Astrocyte (in vitro differentiated cells and primary cell): ENCODE results near the gene DLGAP1. TPM values are rescaled to one million over a fixed set of nuclear protein-coding genes. Genes with fewer than 3 reads are reported as not detected.

Source experiments
- DNase-seq: peaks from one replicate; pipeline ENCODE4 v3.0.0-alpha.2; 2010; ENCODE audit warnings: low read depth
- FAIRE-seq: peaks from 2 replicates; lab custom pipeline; 2011; peaks lifted over from hg19 to GRCh38; lab: Jason Lieb, UNC
- H2AFZ ChIP-seq: 2 replicates; pipeline ENCODE4 v1.6.0; 2012; ENCODE audit warnings: low read depth, low read length, inconsistent platforms
- H3K27ac ChIP-seq: 2 replicates; pipeline ENCODE4 v1.5.1; 2011; ENCODE audit warnings: low read depth, low read length, inconsistent platforms
- H3K27me3 ChIP-seq: 2 replicates; pipeline ENCODE4 v1.6.0; 2011; ENCODE audit warnings: low read length, inconsistent platforms; ENCODE audit not compliant: insufficient read depth
- H3K36me3 ChIP-seq: 2 replicates; pipeline ENCODE4 v1.5.1; 2011; ENCODE audit warnings: low read length, inconsistent platforms; ENCODE audit not compliant: insufficient read depth
- H3K4me1 ChIP-seq: 2 replicates; pipeline ENCODE4 v1.5.1; 2011; ENCODE audit warnings: low read length, inconsistent platforms; ENCODE audit not compliant: insufficient read depth
- H3K4me2 ChIP-seq: 2 replicates; pipeline ENCODE4 v1.6.0; 2012; ENCODE audit warnings: low read length, inconsistent platforms
- H3K4me3 ChIP-seq: 2 replicates; pipeline ENCODE4 v1.5.1; 2011; ENCODE audit warnings: low read depth, mild to moderate bottlenecking, low read length, inconsistent platforms; ENCODE audit not compliant: insufficient read depth
- H3K79me2 ChIP-seq: 2 replicates; pipeline ENCODE4 v1.6.0; 2012; ENCODE audit warnings: mild to moderate bottlenecking, low read length, inconsistent platforms; ENCODE audit not compliant: insufficient read depth
- H3K9ac ChIP-seq: 2 replicates; pipeline ENCODE4 v1.6.0; 2012; ENCODE audit warnings: mild to moderate bottlenecking, low read length, inconsistent platforms
- H3K9me3 ChIP-seq: 2 replicates; pipeline ENCODE4 v1.5.1; 2012; ENCODE audit warnings: low read depth, mild to moderate bottlenecking, low read length, inconsistent platforms; ENCODE audit not compliant: insufficient read depth
- H4K20me1 ChIP-seq: 2 replicates; pipeline ENCODE4 v1.6.0; 2012; ENCODE audit warnings: low read length, inconsistent platforms; ENCODE audit not compliant: insufficient read depth
- H3K27ac Mint-ChIP-seq: one replicate; pipeline ENCODE4 v1.8.0; 2021; ENCODE audit warnings: mild to moderate bottlenecking, mixed read lengths; ENCODE audit not compliant: unreplicated experiment
- H3K27me3 Mint-ChIP-seq: one replicate; pipeline ENCODE4 v1.8.0; 2021; ENCODE audit warnings: low read depth, mixed read lengths; ENCODE audit not compliant: unreplicated experiment
- H3K36me3 Mint-ChIP-seq: one replicate; pipeline ENCODE4 v1.8.0; 2021; ENCODE audit warnings: low read depth, mixed read lengths; ENCODE audit not compliant: unreplicated experiment
- H3K4me1 Mint-ChIP-seq: one replicate; pipeline ENCODE4 v1.8.0; 2021; ENCODE audit warnings: low read depth, mixed read lengths; ENCODE audit not compliant: unreplicated experiment
- H3K4me3 Mint-ChIP-seq: one replicate; pipeline ENCODE4 v1.8.0; 2021; ENCODE audit warnings: mild to moderate bottlenecking, moderate library complexity, mixed read lengths; ENCODE audit not compliant: unreplicated experiment
- H3K9me3 Mint-ChIP-seq: one replicate; pipeline ENCODE4 v1.8.0; 2021; ENCODE audit warnings: mild to moderate bottlenecking, mixed read lengths; ENCODE audit not compliant: unreplicated experiment
- CTCF ChIP-seq: IDR thresholded peaks from 2 replicates; pipeline ENCODE4 v1.5.1; 2011; ENCODE audit warnings: low read depth, mild to moderate bottlenecking, inconsistent platforms, low read length, moderate library complexity; ENCODE audit not compliant: insufficient read depth
- EZH2 ChIP-seq: IDR thresholded peaks from 2 replicates; pipeline ENCODE4 v1.6.1; 2012; ENCODE audit warnings: mild to moderate bottlenecking, low read length, inconsistent platforms; ENCODE audit not compliant: insufficient read depth
- total RNA-seq: library from RNA; stranded (reverse); gene quantifications from 2 replicates; pipeline ENCODE4 v1.2.1, GENCODE V29; 2021

The DLGAP1 gene
- total RNA-seq, 1 donor from 2014 or later, result 2.3 TPM

DNA sequence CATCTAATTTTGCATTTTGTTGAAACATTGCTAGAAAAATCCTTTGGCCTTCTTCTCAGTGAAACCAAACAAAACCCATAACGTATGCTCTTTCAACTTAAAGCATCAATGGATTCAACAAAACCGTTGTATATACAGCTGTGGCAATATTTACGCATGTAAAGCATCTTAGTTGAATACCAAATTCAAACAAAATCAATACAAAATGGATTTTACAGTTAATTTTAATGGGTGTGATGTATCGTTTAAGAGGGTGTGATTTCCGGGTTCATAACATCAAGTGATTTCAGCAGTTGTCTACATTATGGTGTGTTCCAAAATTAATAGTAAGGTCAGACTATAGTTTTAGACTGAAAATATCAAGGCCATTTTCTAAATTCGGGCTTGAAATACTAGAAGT is 806.9 kb downstream of the DLGAP1 start:
- Mint-ChIP-seq H3K36me3 (no peaks in the 10 kb centered on the region), H3K4me1 (peaks cover 14% of the 10 kb centered on the region), H3K4me3 (no peak overlapping the region), H3K27ac (no peak overlapping the region), H3K9me3 (no peaks in the 10 kb centered on the region), H3K27me3 (no peaks in the 10 kb centered on the region)
- Histone ChIP-seq H3K4me3 (no peak overlapping the region), H3K4me1 (peaks cover 29% of the 10 kb centered on the region), H2AFZ (no peak overlapping the region), H3K9ac (no peak overlapping the region), H3K79me2 (no peaks in the 10 kb centered on the region), H3K27me3 (no peaks in the 10 kb centered on the region), H3K9me3 (no peaks in the 10 kb centered on the region), H3K27ac (no peak overlapping the region), H4K20me1 (no peaks in the 10 kb centered on the region), H3K36me3 (no peaks in the 10 kb centered on the region), H3K4me2 (no peak overlapping the region)
- no peak for FAIRE-seq
- TF ChIP-seq CTCF (no peak), EZH2 (no peak)
- DNase-seq, result no peak

- no peak overlapping the region for H3K4me3 Mint-ChIP-seq
- peaks cover 9% of the 10 kb centered on the region for H3K4me1 Mint-ChIP-seq
- no peak overlapping the region for H3K27ac ChIP-seq
- H3K9me3 ChIP-seq, result no peaks in the 10 kb centered on the region
- H3K27me3 ChIP-seq, result no peaks in the 10 kb centered on the region
- H3K4me2 ChIP-seq, result no peak overlapping the region
- no peak overlapping the region for H3K4me3 ChIP-seq
- H2AFZ ChIP-seq, result no peak overlapping the region
- no peak overlapping the region for H3K9ac ChIP-seq
- H3K36me3 ChIP-seq, result no peaks in the 10 kb centered on the region
- no peak overlapping the region for H3K27ac Mint-ChIP-seq
- H4K20me1 ChIP-seq, result no peaks in the 10 kb centered on the region
- no peaks in the 10 kb centered on the region for H3K79me2 ChIP-seq
- H3K9me3 Mint-ChIP-seq, result no peaks in the 10 kb centered on the region
- DNase-seq (no peak), FAIRE-seq (no peak)
- no peaks in the 10 kb centered on the region for H3K27me3 Mint-ChIP-seq
- TF ChIP-seq CTCF (no peak), EZH2 (no peak)
- peaks cover 25% of the 10 kb centered on the region for H3K4me1 ChIP-seq
- no peaks in the 10 kb centered on the region for H3K36me3 Mint-ChIP-seq
Measured at GRCh38 chr18:3647636-3648035, 807.5 kb downstream of the DLGAP1 start.

DNA sequence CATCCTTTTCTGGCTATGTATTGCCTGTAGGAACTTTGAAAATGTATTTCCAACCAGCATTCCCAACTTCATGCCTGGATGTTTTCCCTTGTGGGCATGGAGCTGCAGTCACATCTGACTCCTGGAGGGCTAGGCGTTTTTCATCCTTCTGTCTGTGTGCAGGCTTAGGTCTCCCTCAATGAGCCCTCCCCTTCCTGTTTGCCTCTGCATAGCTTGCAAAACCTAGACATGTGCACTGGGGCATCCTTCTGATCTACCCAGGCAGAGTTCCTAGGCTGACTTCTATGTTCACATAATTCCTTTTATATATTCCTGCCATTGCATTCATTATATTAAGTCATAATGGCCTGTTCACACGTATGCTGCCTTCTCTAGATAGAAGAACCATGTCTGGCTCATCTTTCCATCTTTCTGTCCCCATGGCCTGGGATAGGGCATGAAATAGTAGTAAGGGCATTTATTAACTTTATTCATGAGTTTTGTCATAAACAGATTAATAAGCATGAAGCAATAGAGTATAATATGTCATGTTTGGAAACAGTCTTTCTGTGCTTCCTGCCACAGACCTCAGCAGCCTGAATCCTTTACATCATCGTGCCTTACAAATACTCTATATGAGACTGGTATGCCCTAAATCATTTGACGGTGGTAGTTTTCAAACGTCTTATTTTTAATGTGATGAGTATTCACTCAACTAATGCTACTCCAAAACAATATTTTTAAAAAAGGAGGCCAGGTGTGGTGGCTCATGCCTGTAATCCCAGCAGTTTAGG is 809.5 kb downstream of the DLGAP1 start:
- Mint-ChIP-seq H3K4me1 (peaks cover 6% of the 10 kb centered on the region), H3K9me3 (no peaks in the 10 kb centered on the region)

More for the DNA sequence above, 809.5 kb downstream of the DLGAP1 start:
- FAIRE-seq, result no peak
- no peak for DNase-seq
- no peak overlapping the region for H3K27ac ChIP-seq
- H3K4me1 ChIP-seq, result peaks cover 16% of the 10 kb centered on the region
- no peak overlapping the region for H3K9ac ChIP-seq
- H3K27me3 ChIP-seq, result no peaks in the 10 kb centered on the region
- no peak for TF ChIP-seq CTCF
- TF ChIP-seq EZH2, result no peak
- H3K27me3 Mint-ChIP-seq, result no peaks in the 10 kb centered on the region
- H3K4me3 Mint-ChIP-seq, result no peak overlapping the region
- no peak overlapping the region for H2AFZ ChIP-seq
- H3K36me3 Mint-ChIP-seq, result no peaks in the 10 kb centered on the region
- H3K79me2 ChIP-seq, result no peaks in the 10 kb centered on the region
- H3K36me3 ChIP-seq, result no peaks in the 10 kb centered on the region
- no peak overlapping the region for H3K27ac Mint-ChIP-seq
- H3K9me3 ChIP-seq, result no peaks in the 10 kb centered on the region
- H4K20me1 ChIP-seq, result no peaks in the 10 kb centered on the region
- no peak overlapping the region for H3K4me2 ChIP-seq
- H3K4me3 ChIP-seq, result no peak overlapping the region
